ENCODE results near the gene C1orf159.

Gene C1orf159

DNA sequence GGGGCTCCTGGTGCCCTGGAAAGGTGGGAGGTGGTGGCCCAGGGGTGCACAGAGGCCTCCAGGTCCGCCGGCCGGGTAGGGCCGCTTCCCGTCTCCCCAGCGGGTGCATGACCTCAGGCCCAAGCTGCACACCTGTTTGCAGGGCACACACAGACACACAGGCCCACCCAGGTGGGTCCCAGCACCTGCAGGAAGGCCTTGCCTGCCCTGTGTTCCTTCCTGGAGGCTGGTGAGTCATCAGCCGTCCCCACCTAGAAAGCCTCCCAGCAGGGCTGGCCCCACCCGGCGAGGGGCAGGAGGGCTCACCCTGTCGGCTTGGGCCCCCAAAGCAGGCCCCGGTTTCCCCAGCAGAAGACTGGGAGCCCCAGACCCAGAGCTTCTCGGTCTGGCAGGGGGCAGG lies 34.2 kb upstream of the C1orf159 start:
- no peak for DNase-seq (ENCODE audit: low read depth in 2 of 2, low spot score in 1 of 2)

DNA sequence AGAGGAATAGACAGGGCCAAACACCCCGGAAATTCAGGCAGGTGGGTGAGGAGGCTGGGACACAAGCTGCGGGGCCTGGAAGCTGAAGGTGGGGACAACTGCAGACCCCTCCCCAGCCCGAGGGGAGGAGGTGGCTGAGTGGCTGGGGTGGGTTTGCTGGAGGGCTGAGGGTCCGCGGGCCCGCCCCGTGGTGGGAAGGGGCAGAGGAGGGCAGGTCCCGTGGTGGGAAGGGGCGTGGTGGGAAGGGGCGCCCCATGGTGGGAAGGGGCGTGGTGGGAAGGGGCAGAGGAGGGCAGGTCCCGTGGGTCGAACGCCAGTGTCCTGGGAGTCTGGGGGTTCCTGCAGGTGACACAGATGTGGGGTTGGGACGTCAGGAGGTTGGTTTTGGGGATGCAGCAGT lies 33.5 kb upstream of the C1orf159 start:
- DNase-seq (ENCODE audit: low read depth in 2 of 2, low spot score in 1 of 2) = no peak

DNA sequence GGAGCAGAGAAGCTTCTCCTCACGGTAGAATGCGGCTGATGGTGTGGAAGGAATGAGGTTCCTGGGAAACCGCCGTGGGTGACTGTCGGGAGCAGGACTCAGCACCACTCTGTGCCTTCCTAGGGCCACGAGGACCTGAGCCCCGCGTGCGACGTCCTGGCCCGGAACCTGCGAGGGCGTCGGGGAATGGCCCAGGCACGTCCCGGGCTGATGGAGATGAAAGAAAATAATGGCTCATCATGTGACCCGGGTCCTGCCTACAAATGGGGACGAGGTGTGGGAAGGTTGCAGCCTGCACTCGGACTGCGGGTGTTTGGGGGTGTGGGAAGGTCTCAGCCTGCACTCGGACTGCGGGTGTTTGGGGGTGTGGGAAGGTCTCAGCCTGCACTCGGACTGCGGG lies 32.7 kb upstream of the C1orf159 start:
- no peak for DNase-seq (ENCODE audit: low read depth in 2 of 2, low spot score in 1 of 2)

DNA sequence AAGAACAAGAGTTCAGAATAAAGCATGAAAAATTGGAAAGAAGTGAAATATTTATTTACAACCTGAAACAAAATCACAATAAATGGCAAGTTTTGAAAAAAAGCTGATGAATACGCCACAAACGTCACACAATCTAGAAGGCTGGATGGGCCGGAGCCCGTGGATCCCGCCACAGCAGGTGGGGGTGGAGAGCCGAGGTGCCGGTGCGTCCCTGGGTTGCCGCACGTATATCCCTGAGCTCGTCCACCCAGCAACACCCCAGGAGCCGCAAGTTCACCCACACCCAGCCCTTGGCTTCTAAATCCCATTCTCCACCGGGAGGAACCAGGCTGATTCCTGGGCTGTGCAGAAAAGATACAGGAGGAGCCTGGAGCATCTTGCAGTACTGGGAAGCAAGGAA lies 32.2 kb upstream of the C1orf159 start:
- DNase-seq (ENCODE audit: low read depth in 2 of 2, low spot score in 1 of 2) = no peak

DNA sequence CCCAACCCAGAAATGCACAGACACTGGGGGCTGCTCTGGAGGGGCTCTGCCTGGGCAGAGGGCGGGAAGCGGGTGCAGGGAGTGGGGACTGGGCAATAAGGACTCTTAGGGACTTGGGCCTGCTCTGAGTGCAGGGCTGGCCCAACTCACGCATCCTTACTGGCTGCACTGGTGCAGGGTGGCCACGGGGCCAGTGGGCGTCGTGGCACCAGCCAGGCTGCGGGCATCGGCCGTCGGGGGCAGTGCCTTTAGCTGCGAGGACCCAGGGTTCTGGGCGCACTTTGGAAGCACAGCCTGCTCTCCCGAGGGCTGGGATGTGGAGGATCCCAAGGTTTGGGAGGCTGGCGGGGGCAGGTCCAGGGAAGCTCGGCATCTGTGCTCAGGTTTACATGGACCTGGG lies 30.7 kb upstream of the C1orf159 start:
- no peak for DNase-seq (ENCODE audit: low read depth in 2 of 2, low spot score in 1 of 2)

DNA sequence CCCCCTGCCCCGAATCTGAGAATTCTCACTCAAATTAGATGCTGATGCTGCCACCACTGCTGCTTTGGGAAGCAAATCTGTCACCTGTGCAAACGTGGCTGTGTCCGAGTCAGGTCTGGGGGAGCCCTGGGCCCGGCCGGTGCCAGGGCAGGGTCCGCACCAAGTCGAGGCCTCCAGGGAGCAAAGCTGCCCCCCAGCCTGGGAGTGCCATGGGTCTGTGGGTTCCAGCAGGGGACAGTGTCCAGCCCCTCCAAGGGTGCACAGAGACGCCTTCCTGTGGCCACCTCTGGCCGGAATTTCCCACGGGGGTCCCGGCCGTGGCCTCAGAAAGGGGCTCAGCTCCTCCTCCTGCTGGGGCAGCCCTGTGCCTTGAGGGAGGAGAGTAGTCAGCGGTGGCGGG lies 30.1 kb upstream of the C1orf159 start:
- DNase-seq (ENCODE audit: low read depth in 2 of 2, low spot score in 1 of 2) = no peak

DNA sequence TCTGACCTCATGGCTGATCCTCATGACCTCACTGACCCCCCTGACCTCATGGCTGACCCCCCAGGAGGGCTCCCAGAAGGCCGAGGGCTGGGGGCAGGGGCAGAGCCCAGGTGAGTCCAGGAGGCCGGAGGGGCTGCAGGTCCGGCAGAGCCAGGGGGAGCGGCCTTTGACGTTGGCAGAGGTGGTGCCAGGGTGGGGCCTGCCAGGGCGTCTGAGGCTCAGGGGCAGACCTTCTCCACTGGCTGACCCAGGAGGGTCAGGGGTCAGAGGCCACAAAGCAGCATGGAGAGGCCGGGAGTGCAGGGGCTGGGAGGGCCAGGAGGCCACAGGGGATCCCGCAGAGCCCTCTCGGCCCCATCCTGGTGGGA lies 29.6 kb upstream of the C1orf159 start:
- DNase-seq (ENCODE audit: low read depth in 2 of 2, low spot score in 1 of 2) = no peak

DNA sequence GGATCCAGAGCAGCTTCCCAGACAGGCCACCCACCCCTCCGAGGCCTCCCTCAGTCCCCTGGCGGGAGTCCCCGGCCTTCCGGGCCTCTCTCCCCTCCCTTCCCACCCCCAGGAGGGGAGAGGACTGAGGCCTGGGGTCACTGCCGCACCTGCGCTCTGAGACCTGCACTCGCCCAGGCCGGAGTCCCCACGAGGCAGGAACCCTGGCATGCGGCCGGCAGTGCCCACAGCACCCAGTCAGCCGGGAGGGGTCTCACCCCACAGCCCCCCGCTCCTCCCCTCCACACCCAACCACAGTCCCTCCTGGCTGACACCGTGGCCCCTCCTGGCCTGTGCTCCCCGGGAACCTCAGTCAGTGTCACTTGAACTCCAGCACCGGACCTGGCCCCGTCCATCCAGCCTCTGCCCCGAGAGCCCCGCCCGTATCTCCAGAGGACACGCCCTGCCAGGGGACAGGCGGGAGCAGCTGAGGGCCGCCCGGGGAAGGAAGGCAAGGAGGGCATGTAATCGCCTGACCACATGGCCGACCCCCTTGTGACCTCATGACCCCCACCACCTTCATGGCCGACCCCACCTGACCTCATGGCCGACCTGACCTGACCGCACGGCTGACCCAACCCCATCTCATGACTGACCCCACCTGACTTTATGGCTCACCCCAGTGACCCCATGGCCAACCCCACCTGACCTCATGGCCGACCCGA lies 29.1 kb upstream of the C1orf159 start:
- DNase-seq (ENCODE audit: low read depth in 2 of 2, low spot score in 1 of 2) = no peak

DNA sequence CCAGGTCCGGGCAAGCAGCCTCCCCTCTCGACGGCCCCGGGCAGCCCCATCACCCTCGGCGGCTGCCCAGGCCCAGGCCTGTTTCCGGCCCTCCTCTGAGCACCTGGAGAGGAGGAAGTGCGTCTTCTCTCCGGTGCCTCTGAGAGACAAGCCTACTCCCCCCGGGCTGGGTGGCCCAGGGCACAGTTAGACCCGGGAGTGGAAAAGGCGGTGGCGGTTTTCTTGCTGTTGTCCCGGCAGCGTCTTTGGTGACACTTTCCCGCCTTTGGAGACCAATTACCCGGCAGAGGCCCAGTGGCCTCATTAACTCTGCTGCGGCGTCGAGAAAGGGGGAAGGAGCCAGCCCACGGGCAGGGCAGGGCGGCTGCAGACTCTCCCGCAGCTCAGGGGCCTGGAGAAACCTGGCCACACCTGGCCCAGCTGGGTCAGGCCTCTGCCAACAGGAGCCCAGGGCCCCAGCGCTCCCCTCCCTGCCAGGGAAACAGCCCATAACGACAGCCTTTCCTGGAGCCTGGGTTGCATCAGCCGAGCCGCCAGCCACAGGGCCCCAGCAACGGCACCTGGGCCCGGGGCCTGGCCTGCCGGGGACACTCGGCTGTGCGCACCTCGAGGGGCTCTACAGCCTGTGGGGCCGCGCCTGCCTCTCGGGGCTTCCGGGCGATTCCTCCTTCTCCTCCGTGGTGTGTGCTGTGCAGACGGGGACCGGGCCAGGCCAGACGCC lies 28.4 kb upstream of the C1orf159 start:
- no peak for DNase-seq (ENCODE audit: low read depth in 2 of 2, low spot score in 1 of 2)

DNA sequence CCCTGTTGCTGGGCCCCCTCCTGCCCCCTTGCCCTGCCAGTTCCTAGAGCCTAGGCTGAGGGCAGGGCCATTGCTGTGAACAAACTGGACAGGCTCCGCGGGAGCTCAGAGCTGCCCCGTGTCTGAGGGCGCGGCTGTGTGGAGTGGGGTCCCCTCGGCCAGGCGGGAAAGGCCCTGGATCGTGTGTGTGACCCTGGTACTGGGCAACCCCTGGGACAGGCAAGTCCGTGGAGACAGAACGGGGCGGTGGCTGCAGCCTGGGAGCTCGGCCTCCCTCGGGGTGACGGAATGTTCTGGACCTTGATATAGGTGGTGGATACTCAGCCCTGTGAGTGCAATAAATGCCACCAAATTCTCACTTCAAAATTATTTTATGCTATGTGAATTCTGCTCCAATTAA lies 27.7 kb upstream of the C1orf159 start:
- DNase-seq (ENCODE audit: low read depth in 2 of 2, low spot score in 1 of 2) = no peak

DNA sequence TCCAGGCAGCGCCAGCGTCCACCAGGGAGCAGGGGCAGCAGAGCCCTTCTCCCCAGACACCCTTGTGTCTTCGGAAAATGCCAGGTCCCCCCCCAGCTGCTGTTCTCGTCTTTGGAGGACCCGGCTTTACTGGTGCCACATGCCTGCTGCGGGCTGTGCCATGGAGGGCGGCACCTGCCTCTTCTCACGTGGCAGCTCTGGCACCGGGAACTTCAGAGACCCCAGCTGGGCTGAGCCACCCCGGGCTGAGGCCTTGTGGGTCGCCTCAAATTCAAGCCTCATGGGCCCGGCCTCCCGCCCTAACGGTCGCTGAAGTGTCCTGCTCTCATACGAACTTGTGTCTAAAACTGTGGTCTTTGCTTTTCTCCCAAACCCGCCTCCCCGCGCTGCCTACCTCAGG lies 27.0 kb upstream of the C1orf159 start:
- no peak for DNase-seq (ENCODE audit: low read depth in 2 of 2, low spot score in 1 of 2)

DNA sequence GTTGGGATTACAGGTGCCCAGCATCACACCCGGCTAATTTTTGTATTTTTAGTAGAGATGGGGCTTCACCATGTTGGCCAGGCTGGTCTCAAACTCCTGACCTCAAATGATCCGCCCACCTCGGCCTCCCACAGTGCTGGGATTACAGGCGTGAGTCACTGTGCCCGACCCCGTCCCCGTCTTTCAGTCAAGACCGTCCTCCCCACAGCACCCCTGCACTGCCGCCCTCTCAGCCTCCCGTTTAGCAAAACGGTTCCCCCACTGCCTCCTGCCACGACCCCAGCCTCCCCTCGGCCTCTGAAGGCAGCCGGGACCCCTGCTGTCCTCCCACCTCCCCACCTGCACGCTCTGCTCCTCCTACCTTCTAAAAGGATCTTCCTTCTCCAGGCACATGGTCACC lies 26.5 kb upstream of the C1orf159 start:
- peak in 1 of 2 donors; percentile 20 for DNase-seq (ENCODE audit: low read depth in 2 of 2, low spot score in 1 of 2)

DNA sequence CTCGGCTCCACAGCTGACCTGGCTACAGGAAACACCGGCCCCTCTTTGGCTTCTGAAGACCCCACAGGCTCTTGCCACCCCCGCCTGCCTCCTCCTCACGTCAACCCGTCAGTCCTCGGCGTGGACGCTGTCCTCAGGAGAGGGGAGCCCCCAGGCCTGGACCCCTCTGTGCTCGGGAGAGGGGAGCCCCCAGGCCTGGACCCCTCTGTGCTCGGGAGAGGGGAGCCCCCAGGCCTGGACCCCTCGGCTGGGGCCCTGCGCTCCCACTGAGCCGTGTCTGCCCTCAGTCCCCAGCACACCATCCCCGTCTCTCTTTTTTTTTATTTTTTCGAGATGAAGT lies 26.0 kb upstream of the C1orf159 start:
- DNase-seq (ENCODE audit: low read depth in 2 of 2, low spot score in 1 of 2) = no peak

DNA sequence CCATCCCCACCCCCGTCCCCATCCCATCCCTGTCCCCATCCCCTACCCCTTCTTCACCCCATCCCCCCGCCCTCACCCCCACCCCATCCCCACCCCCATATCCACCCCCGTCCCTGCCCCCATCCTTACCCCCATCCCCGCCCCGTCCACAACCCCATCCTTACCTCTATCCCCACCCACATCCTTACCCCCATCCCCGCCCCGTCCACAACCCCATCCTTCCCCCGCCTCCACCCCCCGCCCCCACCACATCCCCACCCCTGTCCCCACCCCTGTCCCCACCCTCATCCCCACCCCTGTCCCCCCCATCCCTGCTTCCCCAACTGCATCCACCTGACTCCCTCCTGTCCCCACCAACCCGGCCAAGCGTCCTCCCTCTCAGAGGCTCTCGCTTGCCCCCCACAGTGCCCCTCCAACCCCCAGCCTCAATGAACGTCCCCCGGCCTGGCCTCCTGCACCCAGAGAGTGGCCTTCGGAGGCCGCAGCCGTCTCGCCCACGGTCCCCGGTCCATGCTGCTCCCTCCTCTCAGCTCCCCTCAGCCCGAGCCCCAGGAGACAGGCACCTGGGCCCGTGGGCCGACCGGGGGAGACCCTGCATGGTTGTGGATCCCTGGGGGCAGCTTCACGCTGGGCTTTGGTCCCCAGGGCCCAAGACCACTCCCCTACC lies 25.5 kb upstream of the C1orf159 start:
- no peak for DNase-seq (ENCODE audit: low read depth in 2 of 2, low spot score in 1 of 2)

DNA sequence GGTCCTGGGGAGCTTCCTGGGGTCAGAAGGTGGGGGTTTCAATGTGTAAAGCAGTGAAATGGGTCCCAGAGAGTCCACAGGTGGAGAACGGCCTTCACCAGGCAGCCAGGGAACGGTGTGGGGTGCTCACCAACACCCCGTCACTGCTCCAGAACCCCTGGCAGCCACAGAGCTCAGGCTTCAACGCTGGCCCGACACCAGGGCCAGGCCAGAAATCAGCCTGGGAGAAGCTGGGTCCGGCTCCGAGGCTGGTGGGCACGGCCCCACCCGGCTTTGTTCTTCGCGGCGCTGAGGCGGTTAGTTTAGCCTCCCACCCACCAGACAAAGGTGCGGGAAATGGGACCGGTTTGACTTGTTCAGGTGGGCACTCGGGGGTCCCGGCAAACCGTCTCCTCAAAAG lies 24.8 kb upstream of the C1orf159 start:
- no peak for DNase-seq (ENCODE audit: low read depth in 2 of 2, low spot score in 1 of 2)

DNA sequence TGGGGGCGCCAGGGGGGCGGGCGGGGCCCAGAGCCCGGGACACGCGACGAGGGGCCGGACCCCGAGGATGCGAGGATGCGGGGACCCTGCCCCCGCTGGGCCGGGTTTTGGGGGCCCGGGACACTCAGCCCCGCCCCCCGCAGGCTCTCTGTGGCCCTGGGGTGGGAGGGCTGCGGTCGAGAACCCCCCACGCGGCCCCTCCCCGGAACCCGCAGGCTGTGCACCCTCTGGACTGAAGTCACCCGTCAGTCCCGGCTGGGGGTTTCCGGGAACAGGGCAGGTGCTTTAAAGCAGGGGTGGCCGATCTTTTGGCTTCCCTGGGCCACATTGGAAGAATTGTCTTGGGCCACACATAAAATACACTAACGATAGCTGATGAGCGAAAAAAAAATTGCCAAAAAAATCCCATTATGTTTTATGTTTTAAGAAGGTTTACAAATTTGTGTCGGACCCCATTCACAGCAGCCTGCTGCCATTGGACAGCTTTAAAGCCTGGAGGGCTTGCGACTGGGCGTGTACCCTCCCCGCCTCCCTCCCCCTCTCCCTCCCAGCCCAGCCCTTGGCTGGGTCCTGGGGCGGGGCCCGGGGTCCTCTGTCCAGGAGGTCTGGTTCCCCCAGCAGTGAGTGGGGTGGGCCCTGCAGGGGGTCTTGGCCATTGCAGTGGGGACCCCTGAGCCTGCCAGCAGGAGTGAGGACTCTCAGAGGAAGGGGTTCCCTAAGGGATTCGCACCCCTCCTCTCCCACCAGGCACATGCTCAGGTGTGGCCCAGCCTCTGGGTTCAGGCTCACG lies 21.6 kb upstream of the C1orf159 start:
- DNase-seq (ENCODE audit: low read depth in 2 of 2, low spot score in 1 of 2) = peak; percentile 47 to 65

DNA sequence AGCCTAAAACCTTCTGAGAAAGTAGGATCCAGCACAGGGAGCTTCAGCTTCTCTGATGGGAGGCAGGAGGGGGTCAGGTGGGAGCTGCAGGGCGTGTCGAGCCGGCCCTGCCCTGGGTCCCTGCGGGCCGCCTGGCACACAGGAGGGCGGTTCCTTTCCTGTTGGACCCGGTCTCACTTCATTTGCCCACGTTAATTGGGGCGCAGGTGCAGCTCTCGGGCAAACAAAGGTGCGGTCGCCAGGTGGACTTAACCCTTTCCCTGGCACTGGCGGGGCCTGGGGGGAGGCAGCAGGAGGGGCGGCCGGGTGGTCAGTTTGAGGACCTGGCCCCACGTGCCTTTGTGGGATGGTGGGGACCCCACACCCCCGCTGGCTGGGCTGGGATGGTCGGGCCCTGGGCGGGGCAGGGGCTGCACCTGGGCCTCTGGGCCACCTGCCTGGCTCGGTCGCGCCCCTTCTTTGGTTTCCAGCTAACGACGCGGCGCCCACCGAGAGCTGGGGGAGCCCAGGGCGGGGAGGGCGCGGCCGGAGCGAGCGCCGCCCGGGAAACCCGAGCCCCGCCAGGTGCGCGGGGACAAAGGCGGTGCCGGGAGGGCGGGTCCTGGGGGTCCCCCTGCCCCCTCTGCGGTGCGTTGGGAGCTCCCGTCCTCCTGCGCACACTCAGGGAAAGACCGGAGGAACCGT lies 20.8 kb upstream of the C1orf159 start:
- DNase-seq (ENCODE audit: low read depth in 2 of 2, low spot score in 1 of 2) = no peak

DNA sequence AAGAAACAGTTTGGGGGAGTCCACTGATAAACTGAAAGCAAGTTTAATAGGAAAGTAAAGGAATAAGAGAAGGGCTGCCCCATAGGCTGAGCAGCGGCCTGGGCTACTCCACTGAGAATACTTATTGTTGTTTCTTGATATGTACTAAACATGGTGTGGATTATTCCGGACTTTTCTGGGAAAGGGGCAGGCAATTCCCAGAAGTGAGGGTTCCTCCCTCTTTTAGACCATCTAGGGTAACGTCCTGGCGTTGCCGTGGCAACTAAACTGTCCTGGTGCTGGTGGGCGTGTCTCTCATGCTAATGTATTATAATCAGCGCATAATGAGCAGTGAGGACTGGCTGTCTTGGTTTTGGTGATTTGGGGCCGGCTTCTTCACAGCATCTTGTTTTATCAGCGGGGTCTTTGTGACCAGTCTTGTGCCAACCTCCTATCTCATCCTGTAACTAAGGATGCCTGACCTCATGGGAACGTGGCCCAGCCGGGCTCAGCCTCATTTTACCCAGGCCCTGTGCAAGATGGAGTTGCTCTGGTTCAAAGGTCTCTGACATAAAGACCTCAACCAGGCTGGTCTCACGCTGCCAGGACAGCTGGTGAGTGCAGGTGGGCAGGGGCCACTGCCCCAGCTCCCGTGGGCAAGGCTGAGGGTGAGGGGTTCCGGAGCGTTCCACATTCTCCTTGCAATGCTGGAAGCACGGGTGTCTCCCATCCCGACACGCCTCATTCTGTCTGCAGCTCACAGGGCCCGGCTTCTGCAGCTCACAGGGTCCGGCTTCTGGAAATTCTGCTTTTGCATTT lies 19.6 kb upstream of the C1orf159 start:
- no peak for DNase-seq (ENCODE audit: low read depth in 2 of 2, low spot score in 1 of 2)

DNA sequence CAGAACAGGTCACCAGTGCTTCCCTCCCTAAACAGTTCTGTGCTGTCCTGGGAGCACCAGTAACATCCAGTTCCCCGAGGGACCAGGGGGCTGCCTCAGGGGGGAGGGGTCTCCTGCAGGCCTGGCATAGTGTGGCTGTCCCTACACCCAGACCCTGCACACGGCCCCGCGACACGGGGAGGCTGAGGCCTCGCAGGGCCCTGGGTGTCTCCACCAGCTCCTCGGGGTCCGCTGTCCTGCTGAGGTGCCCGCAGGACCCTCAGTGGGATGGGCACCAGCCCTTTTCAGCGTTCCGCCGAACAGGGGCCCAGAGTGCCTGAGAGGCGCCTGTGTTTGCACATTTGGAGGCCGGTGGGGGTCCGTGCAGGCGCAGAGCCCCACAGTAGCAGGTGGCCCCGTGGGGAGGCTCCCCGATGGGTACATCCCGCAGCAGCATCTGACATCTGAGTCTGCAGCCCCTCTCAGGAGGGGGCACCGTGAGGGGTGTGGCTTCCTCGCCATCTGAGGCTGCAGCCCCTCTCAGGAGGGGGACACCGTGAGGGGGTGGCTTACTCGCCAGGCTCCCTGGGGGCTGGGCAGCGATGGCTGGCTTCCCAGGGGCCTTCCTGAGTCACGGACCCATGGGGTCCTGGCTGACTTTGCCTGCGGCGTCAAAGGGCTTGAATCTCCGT lies 18.5 kb upstream of the C1orf159 start:
- DNase-seq (ENCODE audit: low read depth in 2 of 2, low spot score in 1 of 2) = no peak
